Head of caudate nucleus (tissue), 42 donors: ENCODE data around the gene EPB41L5.
"Not testable (repeated sequence)": the region's sequence is repeated elsewhere in the genome, so short reads cannot be mapped to it uniquely, and the experiment has no call there.

ENCODE experiments used
- DNase-seq, 42 donors: peaks; one replicate each; pipeline versions ENCODE4 v3.0.0 to v3.0.0-alpha.2; 2020 to 2021; ENCODE audit warnings: mixed read lengths in 7 of 42
- intact Hi-C: fragments of 100-400 bp; cut with DNase I; formaldehyde crosslinking; loops from one replicate; pipeline ENCODE4 v1.15.0; 2022

EPB41L5 gene

DNA sequence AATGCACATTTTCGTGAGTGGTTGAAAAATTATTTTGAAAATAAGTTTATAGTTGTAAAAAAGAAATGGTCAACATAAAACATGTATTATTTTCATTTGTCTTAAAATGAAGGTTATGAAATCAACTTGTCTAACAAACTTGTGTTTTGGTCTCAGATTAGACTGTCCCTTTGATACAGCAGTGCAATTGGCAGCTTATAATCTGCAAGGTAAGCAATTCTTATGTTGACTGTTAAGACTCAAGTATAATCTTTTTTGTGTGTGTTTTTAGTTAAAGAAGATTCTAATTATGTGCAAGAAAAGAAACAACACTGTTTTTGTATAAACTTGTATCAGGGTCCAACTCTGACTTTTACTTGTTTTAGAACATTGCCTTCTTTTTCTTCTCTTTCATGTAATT is 62.7 kb downstream of the EPB41L5 start:
- DNase-seq, result no peak

DNA sequence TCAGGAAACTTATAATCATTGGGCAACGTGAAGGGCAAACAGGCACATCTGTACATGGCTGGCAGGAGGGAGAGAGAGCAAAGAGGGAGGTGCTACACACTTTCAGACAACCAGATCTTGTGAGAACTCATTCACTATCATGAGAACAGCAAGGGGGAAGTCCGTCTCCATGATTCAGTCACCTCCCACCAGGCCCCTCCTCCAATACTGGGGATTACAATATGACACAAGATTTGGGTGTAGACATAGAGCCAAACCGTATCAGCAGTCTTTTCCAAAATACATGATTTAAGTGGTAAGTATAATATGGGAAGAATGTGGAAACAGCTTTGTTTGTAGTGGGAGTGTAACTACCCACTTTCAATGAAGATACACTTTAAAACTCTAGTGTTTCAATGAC is 65.0 kb downstream of the EPB41L5 start:
- intact Hi-C loops, result no loop called here
- DNase-seq, result no peak

More for the DNA sequence above, 62.7 kb downstream of the EPB41L5 start:
- intact Hi-C loops, result no loop called here

DNA sequence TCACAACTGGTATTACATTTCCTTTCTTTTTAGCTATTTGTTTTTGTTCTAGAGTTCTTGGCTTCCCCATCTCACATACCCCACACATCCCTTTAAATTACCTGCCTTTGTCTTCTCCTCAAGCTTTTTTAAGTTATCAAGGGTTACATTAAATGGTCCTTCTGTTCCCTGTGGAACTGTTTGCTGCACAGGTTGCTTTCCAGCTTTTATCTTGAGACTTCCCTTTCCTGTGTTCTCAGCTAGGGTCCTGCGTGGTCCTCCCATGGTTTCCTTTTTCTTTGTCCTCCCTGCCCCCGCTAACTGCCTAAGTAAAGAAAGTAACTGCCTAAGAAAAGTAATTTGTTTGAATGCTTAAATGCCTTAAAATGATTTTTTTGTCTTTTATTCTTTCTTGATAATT is 66.8 kb downstream of the EPB41L5 start:
- intact Hi-C loops, result no loop called here
- no peak for DNase-seq

GRCh38 chr2:120091436-120091835 is 78.6 kb downstream of the EPB41L5 start:
- intact Hi-C loops, result no loop called here
- no peak for DNase-seq

DNA sequence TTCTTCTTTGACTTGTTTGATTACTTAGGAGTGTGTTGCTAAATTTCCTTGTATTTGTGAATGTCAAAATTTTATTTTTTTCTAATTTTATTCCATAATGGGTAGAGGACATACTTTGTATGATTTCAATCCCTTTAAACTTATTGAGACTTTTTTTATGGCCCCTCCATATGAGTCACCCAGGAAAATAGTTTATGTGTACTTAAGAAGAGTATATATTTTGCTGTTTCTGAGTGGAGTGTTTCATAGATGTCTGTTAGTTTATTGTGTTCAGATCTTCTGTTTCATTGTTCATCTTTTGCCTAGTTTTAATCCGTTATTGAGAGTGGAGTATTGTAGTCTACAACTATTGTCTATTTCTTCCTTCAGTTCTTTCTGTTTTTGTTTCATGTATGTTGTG is 81.9 kb downstream of the EPB41L5 start:
- no peak for DNase-seq
- intact Hi-C loops, result no loop called here

- intact Hi-C loops, result loop anchor here (10.0 kb wide), 1 partner anchor 214 kb away; no protein-coding TSS in a partner anchor
- no peak for DNase-seq
Observed at GRCh38 chr2:120100627-120101026, 87.8 kb downstream of the EPB41L5 start.

GRCh38 chr2:120103723-120104467 is 91.0 kb downstream of the EPB41L5 start:
- intact Hi-C loops, result loop anchor here (10.0 kb wide), 1 partner anchor 211 kb away; no protein-coding TSS in a partner anchor
- no peak for DNase-seq

DNA sequence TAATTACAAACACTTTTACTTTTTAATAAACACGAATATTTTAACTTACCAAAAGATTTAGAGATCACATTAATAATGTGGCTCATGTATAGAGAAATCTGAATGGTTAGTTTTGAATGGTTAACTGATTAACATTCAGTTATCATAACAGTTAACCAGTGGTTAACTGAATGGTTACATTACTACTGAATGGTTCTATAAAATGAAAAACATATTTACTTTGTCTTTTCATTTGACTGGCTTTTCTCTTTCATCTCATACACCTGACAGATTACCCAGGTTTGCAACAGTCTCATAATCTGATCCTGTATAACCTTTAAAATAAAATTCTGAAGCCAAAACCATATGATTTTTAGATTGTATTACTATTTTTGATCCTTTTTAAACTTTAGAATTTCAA is 91.9 kb downstream of the EPB41L5 start:
- intact Hi-C loops, result loop anchor here (10.0 kb wide), 1 partner anchor 210 kb away; no protein-coding TSS in a partner anchor

GRCh38 chr2:120105360-120105759 is 92.5 kb downstream of the EPB41L5 start:
- no peak for DNase-seq
- intact Hi-C loops, result loop anchor here (10.0 kb wide), 1 partner anchor 209 kb away; no protein-coding TSS in a partner anchor

More for the DNA sequence above, 91.9 kb downstream of the EPB41L5 start:
- no peak for DNase-seq

DNA sequence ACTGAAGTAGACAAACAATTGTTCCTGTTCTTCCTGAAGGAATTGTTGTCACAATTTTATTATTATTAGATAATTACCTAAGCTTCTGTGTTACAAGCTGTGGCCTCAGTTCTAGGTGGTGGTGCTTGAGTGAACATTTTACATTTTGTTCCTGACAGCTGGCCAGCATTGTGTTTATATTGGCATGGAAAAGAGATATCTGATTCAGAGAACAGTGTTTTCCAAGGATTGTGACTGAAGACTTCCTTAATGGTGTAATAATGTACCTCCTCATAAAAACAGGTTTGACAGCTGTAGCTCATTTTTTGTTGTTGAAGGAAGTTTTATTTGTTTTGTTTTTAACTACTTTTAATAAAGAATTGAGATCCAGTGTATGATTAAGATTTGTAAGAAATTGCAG is 95.2 kb downstream of the EPB41L5 start:
- intact Hi-C loops, result loop anchor here (10.0 kb wide), 1 partner anchor 207 kb away; no protein-coding TSS in a partner anchor
- no peak for DNase-seq

GRCh38 chr2:120108749-120109148 is 95.9 kb downstream of the EPB41L5 start:
- intact Hi-C loops, result loop anchor here (10.0 kb wide), 1 partner anchor 206 kb away; no protein-coding TSS in a partner anchor
- no peak for DNase-seq

DNA sequence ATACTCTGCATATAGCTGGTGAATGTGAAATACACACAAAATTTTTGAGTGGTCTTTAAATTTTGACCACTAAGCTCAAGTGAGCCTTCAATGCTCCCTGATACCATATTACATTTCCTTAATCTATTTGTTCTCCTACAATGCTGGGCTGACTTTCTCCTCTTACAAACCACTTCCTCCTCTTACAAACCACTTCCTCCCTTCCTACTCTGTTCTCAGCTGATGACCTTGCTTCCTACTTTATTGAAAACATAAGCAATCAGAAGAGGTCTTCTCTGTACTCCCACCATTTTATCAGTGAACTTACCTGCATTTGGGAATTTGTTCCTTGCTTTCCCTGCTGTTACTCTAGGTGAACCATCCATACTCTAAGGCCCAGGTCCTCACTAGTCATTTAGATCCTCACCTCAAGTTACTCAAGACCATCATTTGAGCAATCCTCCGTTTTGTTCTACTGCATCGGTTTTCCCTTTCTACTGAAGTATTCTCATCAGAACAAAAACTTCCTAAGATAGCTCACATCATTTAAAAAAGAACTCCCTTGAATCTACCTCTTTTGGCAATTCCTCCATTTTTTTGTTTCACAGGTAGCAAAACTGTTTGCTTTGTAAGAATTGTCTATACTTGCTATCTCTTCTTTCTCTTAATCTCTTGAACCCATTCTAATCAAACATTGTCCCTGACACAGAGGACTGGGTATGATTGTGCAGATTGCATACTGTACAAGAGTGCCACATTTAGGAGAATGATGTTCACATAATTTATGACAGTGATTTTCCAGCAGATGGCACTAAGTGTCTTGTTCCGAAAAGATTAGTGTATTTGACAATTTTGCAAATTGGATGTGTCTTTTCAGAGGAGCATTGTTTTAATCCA is 96.5 kb downstream of the EPB41L5 start:
- intact Hi-C loops, result loop anchor here (10.0 kb wide), 2 partner anchors 65 to 205 kb away; no protein-coding TSS in a partner anchor
- DNase-seq, result peak in 2 of 42 donors; percentile 2 to 36

GRCh38 chr2:120110062-120110362 is 97.1 kb downstream of the EPB41L5 start:
- intact Hi-C loops, result loop anchor here (10.0 kb wide), 1 partner anchor 65 kb away; no protein-coding TSS in a partner anchor
- DNase-seq, result no peak

GRCh38 chr2:120110507-120110906 is 97.6 kb downstream of the EPB41L5 start:
- intact Hi-C loops, result loop anchor here (10.0 kb wide), 1 partner anchor 64 kb away; no protein-coding TSS in a partner anchor
- peak in 9 of 42 donors; percentile 5 to 44 (median 13) for DNase-seq

DNA sequence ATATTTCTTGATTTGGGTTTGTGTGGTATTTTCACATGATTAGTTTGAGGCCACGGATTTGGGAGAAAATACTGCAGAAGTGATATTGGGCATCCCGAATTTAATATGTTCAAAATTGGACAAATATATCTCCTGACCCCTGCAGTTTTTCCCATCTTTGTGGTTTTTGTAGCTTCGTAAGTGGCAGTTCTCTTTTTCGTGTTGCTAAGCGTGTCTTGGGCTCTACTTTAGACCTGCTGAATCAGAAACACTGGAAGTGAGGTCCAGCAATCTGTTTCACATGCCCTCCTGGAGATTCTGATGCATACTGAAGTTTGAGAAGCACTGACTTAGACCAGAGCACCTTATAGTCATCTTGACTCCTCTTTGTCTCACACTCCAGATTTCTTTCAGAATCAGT is 98.3 kb downstream of the EPB41L5 start:
- intact Hi-C loops, result loop anchor here (10.0 kb wide), 1 partner anchor 64 kb away; no protein-coding TSS in a partner anchor
- DNase-seq, result no peak

DNA sequence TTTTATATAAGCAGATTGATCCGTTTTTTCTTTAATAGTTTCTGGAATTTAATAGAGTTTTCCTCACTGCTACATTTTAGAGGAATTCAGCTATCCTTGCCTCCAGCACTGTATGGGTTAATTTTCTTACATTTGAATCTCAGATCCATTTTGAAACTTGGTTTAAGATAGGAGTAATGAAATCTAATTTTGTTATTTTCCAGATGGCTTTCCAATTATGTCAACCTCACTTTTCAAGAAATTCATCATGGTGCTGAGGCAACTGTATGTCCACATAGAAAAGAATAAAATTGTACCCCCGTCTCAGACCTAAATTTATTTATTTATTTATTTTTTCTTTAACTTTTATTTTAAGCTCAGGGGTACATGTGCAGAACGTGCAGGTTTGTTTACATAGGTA is 105.1 kb downstream of the EPB41L5 start:
- no peak for DNase-seq
- intact Hi-C loops, result loop anchor here (10.0 kb wide), 1 partner anchor 57 kb away; no protein-coding TSS in a partner anchor

- intact Hi-C loops, result loop anchor here (10.0 kb wide), 1 partner anchor 56 kb away; no protein-coding TSS in a partner anchor
- no peak for DNase-seq
Observed at GRCh38 chr2:120118471-120118870, 105.6 kb downstream of the EPB41L5 start.

- intact Hi-C loops, DNase-seq: not testable (repeated sequence)
Observed at GRCh38 chr2:120121337-120121736, 108.5 kb downstream of the EPB41L5 start.

DNA sequence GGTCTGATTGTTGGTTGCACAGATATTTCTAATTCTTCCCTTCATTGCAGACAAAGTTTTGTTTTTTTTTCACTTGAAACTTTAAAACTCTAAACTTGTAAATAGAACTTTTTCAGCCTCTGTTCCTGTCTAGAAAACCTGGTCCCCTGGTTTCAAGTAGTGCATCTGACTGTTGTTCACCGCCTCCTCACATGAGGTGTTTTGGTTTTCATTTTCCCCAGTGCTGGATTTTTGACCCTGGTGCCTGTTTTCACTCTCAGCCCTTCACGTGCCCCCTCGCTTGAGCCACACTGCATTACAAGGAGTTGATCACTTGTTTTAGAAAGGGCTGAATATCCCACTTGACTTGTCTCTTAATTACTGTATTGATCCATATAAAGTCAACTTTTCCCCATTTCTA is 110.2 kb downstream of the EPB41L5 start:
- intact Hi-C loops, result no loop called here
- DNase-seq, result no peak

- intact Hi-C loops, result no loop called here
- DNase-seq, result no peak
Observed at GRCh38 chr2:120125195-120125594, 112.3 kb downstream of the EPB41L5 start.
